Stimulated activated CD8-positive, alpha-beta memory T cell treated with anti-CD3 and anti-CD28 coated beads, Interleukin-15, amount 100 ng/mL, for 1 hour (primary cell): ENCODE results near the gene SIGLEC8.
"Not testable (repeated sequence)": the region's sequence is repeated elsewhere in the genome, so short reads cannot be mapped to it uniquely, and the experiment has no call there.

Experiments used
- DNase-seq: peaks from one replicate; pipeline ENCODE4 v3.0.0-alpha.2; 2020; ENCODE audit warnings: low read depth

The SIGLEC8 gene

DNA sequence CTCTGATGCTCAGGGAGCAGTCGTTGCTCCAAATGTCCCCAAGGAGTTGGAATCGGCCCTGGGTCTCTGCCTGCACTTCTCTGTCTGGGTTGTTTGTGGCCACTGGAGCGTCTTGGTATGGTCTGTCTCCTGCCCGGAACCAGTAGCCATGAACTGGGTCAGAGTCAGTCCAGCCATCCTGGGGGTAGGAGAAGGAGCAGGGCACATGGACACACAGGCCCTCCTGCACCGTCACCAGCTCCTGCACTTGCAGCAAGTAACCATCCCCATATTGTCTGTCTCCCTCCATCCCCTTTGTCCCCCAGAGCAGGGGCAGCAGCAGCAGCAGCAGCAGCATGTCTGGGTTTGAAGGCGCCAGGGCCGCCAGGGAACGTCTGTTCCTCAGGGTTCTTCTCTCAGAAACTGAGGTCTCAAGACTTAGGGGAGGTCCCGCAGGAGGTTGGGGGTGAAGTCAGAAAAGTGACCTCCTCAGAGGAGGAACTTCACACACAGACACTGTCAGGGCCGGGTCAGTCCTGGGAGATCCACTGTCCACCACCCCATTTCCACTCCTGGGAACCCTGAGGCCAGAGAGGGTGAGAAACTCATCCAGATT lies at the start of gene SIGLEC8:
SIGLEC8 (minus strand) TSS at position 404 of the 595 bp plus-strand sequence; CDS start at position 337, 67 bp downstream.
- no peak for DNase-seq

DNA sequence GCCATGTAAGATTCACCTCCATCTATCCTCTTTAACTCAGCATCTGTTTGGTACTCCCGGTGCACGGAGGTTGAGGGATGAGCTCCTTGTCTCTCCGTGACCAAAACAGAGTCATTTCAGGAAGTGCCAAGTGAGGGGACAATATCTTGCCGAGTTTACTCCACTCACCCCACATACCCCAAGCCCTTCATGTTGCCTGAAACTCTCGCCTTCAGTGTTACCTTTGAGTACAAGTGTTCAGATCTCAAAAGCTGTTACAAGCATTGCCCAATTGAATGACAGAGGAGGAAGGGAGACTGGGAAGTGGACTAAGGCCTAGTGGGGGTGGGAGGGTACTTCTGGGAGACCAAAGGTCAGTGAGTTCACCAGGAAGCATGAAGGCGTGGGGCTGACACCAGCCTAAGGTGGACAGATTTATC lies 49.4 kb upstream of the SIGLEC8 start:
- DNase-seq, result no peak

DNA sequence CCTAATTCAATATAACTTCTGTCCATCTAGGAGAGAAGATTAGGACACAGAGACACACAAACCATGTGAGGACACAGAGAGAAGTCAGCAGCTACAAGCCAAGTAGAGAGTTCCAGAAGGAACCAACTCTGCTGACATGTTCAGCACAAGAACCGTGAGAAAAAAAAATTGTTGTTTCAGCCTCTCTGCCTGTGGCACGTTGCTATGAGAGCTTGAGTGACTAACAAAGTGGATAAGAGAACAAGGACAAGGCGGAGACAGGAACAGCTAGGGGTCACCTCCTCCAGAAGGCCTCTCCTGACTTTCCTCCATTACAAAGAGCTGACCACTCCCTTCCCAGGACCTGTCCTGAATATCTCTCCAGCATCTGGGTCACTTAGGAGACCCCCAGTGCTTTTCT lies 48.9 kb upstream of the SIGLEC8 start:
- no peak for DNase-seq

DNA sequence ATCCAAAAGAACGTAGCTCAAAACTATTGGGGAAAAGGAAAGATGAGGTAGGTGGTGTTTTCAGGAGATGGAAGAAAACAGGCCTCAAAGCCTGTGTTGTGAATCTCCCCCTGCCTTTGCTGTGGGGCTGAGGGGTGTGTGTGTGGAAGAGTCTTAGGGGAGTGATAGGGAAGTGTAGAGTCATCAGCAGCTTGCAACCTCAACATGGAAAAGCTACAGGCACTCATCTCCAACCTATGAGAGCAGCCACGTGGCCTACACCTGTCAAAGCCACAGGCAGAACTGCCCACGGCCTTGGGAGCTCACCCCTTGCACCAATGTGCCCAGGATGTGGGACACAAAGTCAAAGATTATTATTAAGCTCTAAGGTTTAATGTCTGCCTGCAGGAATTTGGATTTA lies 47.6 kb upstream of the SIGLEC8 start:
- DNase-seq, result no peak

DNA sequence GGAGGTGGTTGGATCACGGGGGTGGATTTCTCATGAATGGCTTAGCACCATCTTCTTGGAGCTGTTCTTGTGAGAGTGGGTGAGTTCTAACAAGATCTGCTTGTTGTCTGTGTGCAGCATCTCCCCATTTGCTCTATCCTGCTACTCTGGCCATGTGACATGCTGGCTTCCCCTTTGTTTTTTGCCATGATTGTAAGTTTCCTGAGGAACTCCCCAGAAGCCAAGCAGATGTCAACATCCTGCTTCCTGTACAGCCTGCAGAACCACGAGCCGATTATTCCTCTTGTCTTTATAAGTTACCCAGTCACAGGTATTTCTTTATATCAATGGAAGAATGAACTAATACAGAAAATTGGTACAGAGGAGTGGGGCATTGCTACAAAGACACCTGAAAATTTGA lies 45.6 kb upstream of the SIGLEC8 start:
- DNase-seq, result no peak

DNA sequence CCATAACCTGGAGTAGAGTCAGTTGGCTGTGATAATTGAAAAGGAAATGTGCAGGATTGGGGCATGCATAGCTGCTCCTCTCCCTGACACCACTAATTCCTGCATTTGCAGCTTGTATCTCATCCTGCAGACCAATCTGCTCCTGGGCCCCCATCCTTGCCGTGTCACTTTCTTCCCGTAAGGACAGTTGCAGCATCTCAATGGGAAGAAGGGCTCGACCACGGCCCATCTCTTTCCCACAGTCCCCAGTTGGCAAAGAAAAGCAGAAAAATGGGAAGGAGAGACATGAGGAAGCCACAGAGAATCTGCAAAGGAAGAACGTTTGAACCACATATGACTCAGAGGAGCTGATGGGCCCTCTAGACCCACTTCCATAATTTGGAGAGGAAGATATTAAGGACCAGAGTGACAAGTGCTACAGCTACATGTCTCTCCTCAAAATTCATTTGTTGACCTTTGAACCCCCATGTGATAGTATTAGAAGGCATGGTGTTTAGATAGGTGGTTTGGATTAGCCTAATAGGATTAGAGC lies 45.1 kb upstream of the SIGLEC8 start:
- DNase-seq, result no peak

DNA sequence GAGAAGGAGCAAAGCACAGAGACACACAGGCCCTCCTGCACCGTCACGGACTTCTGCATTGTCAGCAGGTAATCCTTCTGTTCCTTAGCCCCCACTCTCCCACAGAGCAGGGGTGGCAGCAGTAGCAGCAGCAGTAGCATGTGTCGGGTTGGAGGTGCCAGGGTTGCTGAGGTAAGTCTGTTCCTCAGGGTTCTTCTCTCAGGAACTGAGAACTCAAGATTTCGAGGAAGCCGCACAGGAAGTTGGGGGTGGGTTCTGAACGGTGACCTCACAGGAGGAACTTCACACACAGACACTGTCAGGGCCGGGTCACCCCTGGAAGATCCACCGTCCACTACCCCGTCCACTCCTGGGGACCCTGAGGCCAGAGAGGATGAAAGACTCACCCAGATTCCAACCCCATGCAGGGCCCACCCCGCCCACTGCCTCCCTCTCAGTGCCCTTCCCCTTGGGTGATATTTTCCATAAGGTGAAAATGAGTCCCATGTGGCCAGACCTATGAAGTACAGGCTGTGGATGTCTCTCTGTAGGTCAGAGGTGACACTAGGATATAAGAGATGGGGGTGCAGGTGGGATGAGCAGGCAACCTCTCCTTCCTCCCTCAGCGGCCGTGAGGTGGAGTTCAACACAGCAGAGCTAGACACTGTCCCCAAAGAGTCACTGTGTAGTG lies 43.5 kb upstream of the SIGLEC8 start, which contains the start of gene SIGLEC12:
SIGLEC12 (minus strand) TSS at position 207 of the 670 bp plus-strand sequence; CDS start at position 140, 67 bp downstream.
- DNase-seq, result no peak

DNA sequence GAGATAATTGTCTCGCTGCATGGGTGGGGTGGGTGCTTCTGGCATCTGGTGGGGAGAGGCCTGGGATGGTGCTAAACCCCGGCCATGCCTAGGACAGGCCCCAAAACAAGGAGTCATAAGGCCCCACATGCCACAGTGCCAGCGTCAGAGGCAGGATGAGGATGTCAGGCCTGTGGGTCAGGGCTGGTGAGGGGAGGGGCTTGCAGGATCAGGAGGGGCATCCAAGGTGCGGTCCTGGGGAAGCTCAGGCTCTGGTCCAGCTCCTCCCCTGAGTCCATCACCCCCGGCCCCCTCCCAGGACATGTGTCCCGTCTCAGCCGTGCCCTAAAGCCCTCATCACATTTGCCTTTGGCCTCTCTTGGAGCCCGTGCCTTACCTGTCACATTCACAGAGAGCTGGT lies 42.7 kb upstream of the SIGLEC8 start:
- not testable (repeated sequence) for DNase-seq

DNA sequence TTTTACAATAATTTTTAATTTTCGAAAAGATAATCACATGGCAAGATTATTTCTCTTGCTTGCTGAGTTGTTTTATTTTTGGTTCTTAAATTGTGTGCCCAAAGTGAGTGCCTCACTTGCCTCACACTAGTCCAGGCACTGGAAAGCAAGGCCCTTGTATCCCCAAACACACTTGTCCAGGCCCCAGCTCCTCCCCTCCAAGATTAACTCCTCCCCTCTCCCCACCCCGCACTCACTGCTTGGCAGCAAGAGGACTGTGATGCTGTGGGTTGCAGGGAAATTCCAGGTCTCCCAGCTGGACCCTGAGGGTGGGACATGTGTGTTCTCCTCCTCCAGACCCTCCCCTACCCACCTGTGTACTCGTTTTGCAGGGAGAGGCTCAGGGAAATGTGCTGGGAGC lies 39.4 kb upstream of the SIGLEC8 start:
- no peak for DNase-seq

DNA sequence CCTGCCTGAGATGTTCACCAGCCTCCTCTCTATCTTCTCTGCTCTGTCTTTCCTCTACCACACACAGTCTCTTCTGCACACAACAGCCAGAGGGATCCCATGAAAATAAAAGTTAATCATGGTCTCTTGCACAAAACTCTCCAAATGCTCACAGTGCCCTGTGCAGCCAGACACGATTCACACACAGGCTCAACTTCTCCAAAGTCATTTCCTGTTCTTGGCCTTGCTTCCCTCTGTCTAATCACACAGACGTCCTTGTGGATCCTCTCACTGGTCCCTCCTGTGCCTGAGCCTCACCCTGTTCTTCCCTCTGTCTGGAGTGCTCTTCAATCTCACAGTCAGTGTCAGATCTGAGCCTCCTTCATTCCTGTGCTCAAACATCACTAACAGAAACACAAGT lies 35.5 kb upstream of the SIGLEC8 start:
- no peak for DNase-seq

DNA sequence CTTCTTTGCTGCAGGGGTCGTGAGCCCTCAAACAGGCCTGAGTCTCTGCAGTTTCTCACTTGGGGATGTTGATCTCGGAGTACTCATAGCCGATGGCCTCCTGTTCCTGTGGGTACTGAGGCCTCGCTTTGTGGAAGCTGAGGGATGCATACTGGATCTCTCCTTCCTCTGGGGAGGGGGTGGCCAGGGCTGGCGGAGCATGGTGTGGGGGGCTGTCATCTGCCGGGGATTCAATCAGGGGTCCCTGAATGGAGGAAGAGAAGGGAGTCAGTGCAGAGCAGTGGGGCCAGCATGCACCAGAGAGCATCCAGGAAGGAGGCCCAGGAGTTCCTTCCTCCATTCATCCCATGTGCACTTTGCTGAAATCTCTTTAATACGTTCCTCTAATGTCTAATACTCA lies 33.3 kb upstream of the SIGLEC8 start:
- no peak for DNase-seq

DNA sequence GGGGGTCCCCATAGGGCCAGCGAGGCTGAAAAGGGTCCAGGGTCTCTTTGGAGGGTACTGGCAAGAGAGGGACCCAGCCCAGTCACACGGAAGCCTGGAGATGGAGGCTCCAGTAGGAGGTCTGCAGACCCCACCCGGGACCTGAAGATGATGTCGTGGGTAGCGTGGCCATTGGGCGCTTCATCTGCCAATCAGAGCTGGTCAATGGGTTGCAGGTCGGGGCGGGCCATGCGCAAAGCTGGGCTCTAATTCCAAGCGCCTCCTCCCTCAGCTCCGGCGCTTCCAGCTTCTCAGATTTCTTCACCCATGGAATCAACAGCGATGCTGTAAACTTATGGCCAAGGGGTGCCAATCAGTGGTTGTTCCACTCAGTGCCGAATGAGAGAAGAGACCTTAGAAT lies 32.4 kb upstream of the SIGLEC8 start:
- no peak for DNase-seq

DNA sequence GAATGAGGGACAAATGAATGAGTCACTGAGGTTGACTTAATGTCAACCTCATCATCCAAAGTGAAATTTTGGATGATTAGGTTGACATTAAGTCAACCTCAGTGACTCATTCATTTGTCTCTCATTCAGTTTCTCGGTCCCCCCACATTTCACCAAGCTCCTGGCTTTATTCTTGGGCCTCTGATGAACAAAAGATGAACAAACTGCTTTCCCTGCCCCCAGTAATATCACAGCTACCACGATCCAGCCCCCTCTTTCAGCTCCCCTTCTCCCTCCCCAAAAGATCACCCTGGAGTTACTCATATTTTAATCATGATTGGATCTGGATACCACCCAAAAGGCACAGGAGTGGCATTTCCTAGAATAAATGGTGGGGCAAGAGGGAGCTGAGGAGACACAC lies 30.9 kb upstream of the SIGLEC8 start:
- no peak for DNase-seq

DNA sequence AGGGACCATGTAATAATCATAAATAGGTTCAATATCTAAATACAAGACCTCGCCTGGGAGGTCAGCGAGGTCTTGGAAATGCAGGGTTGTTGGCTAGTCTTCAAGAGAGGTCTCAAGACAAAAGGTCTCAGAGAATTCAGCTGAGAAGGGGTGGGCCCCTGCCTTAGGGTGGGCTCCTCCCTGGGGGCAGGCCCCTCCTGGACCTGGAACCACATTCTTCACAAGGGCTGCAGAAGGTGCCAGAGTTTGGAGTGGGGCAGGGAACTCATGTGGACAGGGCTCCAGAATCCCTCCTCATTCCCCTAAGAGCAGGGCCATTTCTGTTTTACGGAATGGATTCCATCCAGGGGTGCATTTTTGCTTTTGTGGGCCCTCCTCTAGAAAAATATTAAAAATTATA lies 30.2 kb upstream of the SIGLEC8 start:
- DNase-seq, result no peak

DNA sequence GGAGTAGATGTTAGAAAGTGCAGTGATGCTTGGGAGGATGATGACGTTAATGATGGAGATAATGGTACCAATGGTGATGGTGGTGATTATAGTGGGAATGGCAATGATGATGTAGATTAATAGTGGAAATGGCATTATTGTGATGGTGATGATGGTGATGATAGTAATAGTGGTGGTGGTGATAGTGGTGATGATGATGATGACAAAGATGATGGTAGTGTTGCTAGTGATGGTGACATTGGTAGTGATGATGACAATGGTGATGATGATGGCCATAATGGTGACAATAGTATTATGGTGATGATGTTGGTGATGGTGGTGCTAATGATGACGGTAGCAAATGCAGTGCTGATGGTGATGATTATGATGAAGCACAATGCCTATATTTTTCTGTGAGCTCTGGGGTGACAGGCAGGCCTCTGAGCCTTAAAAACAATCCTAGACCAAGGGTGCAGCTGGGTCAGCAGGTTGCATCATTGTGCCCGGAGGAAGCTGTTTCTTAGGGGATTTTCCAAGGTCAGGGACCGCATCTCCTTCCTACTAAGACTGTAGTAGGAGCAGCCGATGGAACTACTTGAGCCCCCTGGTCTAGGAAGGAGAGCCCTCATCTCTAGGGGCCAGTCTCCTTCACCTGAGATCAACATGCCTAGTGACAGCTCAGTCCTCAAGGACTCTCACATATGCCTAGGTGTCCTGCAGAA lies 27.9 kb upstream of the SIGLEC8 start:
- no peak for DNase-seq

DNA sequence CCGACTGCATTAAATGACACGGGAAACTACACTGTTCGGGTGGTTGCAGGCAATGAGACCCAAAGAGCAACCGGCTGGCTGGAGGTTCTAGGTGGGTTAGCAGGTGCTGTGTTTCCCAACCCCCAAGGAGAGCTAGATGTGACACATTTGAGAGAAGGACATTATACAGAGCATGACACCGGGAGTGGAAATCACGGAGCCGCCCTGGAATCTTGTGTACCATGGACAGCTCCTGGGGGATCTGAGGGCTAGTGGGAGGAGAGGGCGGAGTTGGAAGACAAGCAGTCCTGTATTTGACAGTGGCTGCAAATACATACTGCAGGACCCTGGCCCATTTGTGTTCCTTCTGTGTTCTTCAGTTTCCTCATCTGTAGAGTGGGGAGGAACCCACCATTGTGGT lies 22.3 kb upstream of the SIGLEC8 start:
- DNase-seq, result no peak

DNA sequence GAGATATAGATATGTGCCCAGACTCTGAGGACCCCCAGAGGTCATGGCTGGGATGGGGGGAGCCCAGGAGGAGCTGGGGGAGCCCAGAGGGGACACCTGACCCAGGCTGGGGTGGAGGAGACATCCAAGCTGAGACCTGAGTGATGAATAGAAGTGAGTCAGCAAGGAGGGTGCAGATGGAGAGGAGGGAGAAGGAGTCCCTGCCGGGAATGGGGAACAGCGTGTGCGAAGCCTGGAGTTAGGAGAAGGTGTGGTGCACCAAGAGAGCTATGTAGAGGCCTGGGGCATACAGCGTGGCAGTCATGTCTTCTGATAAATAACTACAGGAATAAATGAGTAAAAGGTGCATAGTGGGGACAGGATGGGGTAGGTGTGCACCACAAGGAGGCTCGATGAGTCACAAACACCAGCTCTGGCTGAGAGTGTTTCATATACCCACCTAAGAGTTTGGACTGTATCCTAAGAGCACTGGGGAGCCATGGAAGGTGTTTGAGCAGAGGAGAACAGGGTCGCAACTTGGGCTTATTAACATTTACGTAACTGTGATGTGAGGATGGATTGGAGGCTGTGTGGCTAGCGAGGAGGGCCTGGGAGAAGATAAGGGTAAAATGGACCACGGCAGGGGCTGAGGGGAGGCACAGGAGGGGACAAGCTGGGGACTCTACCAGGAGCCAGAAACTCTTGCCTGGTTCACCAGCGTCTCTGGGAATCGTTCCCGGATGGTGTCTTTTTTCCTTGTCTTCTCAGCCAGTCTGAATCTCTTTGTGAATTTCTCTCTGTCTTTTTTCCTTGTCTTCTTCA lies 21.5 kb upstream of the SIGLEC8 start:
- DNase-seq, result no peak

DNA sequence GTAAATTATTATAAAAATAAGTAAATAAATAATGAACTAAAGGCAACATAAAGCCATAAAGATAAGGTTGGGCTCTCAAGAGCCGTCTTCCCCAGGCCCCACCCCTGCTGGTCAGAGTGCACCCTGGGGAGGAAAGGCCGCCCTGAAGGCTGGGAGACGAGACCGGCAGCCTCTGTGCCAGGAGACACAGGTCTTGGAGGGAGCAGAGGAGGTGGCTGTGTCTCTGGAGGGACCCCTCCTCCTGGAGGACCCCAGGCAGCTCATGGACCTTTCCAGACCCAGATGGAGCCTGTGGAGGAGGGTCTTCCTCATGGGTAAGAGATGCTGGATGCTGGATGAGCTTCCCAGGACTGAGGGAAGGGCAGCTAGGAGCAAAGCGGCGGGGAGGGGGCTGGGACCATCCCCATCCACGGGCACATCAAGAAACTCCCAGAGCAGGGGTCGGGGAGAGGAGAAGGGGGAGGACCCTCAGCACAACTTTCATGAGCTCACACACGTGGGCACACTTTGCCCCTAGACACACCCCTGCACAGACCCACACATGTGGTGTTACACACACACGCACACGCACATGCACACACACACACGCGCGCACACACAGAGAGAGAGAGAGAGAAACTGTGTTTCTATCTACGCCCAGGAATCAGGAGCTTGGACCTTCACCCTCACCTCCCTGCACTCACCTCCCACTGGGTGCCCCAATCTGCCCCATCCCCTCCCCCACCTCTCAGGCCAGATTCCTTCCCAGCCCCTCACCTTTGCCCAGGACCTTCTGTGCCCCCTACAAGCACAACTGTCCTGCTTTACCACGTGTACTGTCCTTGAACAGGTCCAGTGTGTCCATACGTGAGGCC lies 20.4 kb upstream of the SIGLEC8 start, which contains the start of gene CEACAM18:
CEACAM18 (plus strand) TSS at position 159 of the 854 bp plus-strand sequence.
- DNase-seq, result no peak

DNA sequence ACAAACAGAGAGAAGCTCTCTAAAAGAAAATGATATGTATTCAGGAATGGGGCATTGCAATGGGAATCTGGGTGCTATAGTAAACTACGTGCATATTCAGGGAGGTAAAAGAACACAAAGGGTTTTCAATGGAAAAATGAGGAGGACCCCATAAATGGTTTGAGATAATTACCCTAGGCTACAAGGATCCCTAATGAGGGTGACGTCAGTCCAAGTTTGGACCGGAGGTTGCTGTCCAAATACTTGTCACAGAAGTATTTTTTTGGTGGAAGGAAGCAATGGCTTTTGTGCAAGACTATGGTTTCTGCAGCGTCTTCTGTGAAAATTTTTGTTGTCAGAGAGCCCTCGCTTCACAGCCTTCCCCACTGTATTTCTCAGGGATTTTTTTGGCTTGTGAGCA lies 19.1 kb upstream of the SIGLEC8 start:
- no peak for DNase-seq

DNA sequence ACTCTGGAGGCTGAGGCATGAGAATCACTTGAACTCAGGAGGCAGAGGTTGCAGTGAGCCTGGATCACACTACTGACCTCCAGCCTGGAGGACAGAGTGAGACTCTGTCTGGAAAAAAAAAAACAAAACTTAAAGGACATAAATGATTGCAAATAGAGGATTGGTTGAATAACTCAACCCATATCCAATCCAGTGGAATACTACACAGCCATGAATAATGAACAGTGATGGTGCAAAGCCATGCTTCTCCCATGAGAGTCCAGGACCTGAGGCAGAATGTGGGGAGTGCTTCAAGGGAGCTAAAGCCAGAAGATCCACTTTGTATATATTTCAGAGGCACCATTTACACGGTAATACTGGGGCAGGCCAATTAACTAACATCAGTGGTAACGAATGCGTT lies 17.9 kb upstream of the SIGLEC8 start:
- no peak for DNase-seq
